Uterus (tissue), 4 donors: ENCODE measurements around the gene CBX2. TPM values are rescaled to one million over a fixed set of nuclear protein-coding genes. Genes with fewer than 3 reads are reported as not detected.

Experiments
- DNase-seq, 2 donors: peaks; one replicate each; pipeline ENCODE4 v3.0.0-alpha.2; 2019 to 2020
- H3K27ac ChIP-seq, 2 donors: fragments of 200-600 bp; sonication (generic); 1 replicate in 1 of 2; 2 replicates in 1 of 2; pipeline ENCODE4 v1.5.1; 2016 to 2018
- H3K27me3 ChIP-seq, 2 donors: fragments of 200-600 bp; sonication (generic); one replicate each; pipeline ENCODE4 v1.5.1; 2018 to 2019; ENCODE audit warnings: control low read depth in 1 of 2
- H3K36me3 ChIP-seq, 2 donors: fragments of 200-600 bp; sonication (generic); one replicate each; pipeline ENCODE4 v1.5.1; 2019; ENCODE audit warnings: control low read depth in 1 of 2
- H3K4me1 ChIP-seq, 2 donors: fragments of 200-600 bp; sonication (generic); one replicate each; pipeline ENCODE4 v1.5.1; 2018 to 2019; ENCODE audit warnings: control low read depth in 1 of 2
- H3K4me3 ChIP-seq, 2 donors: fragments of 200-600 bp; sonication (generic); 1 replicate in 1 of 2; 2 replicates in 1 of 2; pipeline ENCODE4 v1.5.1; 2018 to 2019; ENCODE audit warnings: mild to moderate bottlenecking in 1 of 2
- H3K9me3 ChIP-seq, 2 donors: fragments of 200-600 bp; sonication (generic); one replicate each; pipeline ENCODE4 v1.5.1; 2019; ENCODE audit warnings: control low read depth in 1 of 2
- POLR2A ChIP-seq, 2 donors: fragments of 450-650 bp; IDR thresholded peaks; one replicate each; pipeline ENCODE4 v1.6.1; 2016; ENCODE audit warnings: antibody characterized with exemption in 2 of 2, mild to moderate bottlenecking in 1 of 2, moderate library complexity in 1 of 2
- intact Hi-C: fragments of 100-400 bp; cut with DNase I; formaldehyde crosslinking; loops from one replicate; pipeline ENCODE4 v1.15.1; 2023; ENCODE audit warnings: low total_unique reads
- total RNA-seq, 4 donors: library from RNA; depleted of rRNA in 3 of 4; stranded (reverse); fragments of >200 nt in 3 of 4; gene quantifications; one replicate each; pipeline versions ENCODE4 v1.1.0 to v1.2.4, GENCODE V29; 2014 to 2023
- TF ChIP-seq, protein P1 (sequence below), 4 experiments: fragments of 200-600 bp in 2 of 4; fragments of 450-650 bp in 2 of 4; sonication (generic) in 2 of 4; IDR thresholded peaks; one replicate each; pipeline ENCODE4 v1.5.1; 2016 to 2019; ENCODE audit warnings: antibody characterized with exemption in 4 of 4, mild to moderate bottlenecking in 2 of 4, moderate library complexity in 1 of 4
- donor health status: DM: yes; HTN: yes; CAD: no.

Gene CBX2
- total RNA-seq, 4 donors from 2014 or later = 1.0 to 14.9 (median 4.6) TPM; not detected in 1

GRCh38 chr17:79745641-79746105 is 32.3 kb upstream of the CBX2 start:
- Histone ChIP-seq H3K4me3 (no peak overlapping the region), H3K27ac (no peak overlapping the region), H3K9me3 (no peaks in the 10 kb centered on the region), H3K27me3 (peaks cover 26 to 56% of the 10 kb centered on the region in 2 donors), H3K36me3 (no peaks in the 10 kb centered on the region), H3K4me1 (peaks cover 0 to 22% of the 10 kb centered on the region in 2 donors)
- DNase-seq = no peak
- intact Hi-C loops = no loop called here
- TF ChIP-seq, protein P1, sequence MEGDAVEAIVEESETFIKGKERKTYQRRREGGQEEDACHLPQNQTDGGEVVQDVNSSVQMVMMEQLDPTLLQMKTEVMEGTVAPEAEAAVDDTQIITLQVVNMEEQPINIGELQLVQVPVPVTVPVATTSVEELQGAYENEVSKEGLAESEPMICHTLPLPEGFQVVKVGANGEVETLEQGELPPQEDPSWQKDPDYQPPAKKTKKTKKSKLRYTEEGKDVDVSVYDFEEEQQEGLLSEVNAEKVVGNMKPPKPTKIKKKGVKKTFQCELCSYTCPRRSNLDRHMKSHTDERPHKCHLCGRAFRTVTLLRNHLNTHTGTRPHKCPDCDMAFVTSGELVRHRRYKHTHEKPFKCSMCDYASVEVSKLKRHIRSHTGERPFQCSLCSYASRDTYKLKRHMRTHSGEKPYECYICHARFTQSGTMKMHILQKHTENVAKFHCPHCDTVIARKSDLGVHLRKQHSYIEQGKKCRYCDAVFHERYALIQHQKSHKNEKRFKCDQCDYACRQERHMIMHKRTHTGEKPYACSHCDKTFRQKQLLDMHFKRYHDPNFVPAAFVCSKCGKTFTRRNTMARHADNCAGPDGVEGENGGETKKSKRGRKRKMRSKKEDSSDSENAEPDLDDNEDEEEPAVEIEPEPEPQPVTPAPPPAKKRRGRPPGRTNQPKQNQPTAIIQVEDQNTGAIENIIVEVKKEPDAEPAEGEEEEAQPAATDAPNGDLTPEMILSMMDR (IDR thresholded peaks at IDR 0.05) = no peak
- no peak for TF ChIP-seq POLR2A (IDR thresholded peaks at IDR 0.05)

DNA sequence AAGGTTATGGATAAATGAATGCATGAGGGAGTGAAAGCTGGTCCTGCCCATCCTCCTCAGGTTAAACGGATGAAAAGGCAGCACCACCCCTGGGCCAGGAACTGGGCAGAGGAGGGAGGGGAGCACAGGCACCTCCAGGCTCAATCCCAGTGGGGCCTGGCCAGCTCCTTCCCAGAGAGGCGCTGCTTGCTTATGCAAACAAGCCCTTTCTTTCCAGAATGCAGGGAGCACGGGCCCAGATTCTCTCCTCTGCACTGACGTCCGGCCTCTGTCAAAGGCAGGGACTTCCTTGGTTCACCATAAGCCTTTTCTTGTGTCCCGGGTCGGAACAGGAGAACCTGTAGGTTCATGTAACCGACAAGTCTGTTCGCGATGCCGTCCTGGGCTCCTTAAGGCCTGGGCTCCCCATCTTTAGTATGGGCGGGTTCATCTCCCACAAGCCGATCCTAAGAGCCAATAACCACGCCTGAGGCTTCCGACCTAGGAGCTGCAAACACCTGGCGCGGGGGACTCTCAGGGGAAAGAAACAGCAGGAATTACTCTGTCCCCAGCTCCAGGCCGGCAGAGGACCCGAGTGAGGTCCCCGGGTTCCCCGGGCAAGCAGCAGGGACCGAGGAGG is 30.9 kb upstream of the CBX2 start:
- H3K27me3 ChIP-seq = peaks cover 26 to 54% of the 10 kb centered on the region in 2 donors
- no peak for DNase-seq
- H3K36me3 ChIP-seq = no peaks in the 10 kb centered on the region
- intact Hi-C loops = no loop called here
- no peak overlapping the region for H3K4me3 ChIP-seq
- H3K4me1 ChIP-seq = peaks cover 0 to 17% of the 10 kb centered on the region in 2 donors
- no peak overlapping the region for H3K27ac ChIP-seq
- TF ChIP-seq POLR2A (IDR thresholded peaks at IDR 0.05) = no peak
- H3K9me3 ChIP-seq = no peaks in the 10 kb centered on the region

DNA sequence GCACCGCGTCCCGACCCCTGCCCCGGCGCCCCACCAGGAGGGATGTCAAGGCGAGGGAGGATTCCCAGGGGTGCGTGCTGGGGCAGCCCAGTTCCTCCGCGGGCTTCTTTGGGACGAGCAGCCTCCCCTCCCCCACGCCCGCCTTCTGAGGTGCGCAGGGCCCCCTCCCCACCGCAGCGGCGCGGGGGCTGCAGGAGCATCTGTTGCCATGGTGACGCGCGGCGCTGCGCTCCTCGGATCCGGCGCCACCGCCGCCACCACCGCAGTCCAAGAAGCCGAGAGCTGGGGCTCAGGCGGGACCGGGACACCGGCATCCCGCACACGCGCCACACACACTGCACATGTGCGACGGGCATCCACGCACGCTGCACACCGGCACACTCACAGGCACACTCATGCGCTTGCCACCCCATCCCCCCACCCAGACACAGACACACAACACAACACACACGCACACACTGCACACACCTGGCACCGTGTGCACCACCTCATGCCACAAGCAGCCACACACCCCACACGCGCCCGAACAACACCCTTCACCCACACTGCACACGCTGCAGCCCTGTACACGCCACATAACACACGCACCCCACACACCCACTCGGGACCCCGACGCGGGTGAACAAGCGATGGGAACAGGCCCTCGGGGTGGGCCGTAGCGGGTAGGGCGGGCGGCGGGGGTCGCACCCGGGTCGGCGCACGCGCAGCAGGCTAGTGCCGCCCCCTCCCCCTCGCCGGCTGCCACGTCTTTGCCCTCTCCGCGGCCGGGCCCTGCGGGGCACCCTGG is 30.2 kb upstream of the CBX2 start:
- no peak overlapping the region for H3K27ac ChIP-seq
- intact Hi-C loops = no loop called here

GRCh38 chr17:79748295-79749099 is 29.5 kb upstream of the CBX2 start:
- no peak overlapping the region for H3K27ac ChIP-seq
- intact Hi-C loops = no loop called here
- no peak overlapping the region for H3K4me3 ChIP-seq
- H3K27me3 ChIP-seq = peaks cover 26 to 54% of the 10 kb centered on the region in 2 donors
- TF ChIP-seq, protein P1 (IDR thresholded peaks at IDR 0.05) = no peak
- TF ChIP-seq POLR2A (IDR thresholded peaks at IDR 0.05) = no peak
- DNase-seq = no peak
- H3K36me3 ChIP-seq = no peaks in the 10 kb centered on the region
- peaks cover 0 to 13% of the 10 kb centered on the region in 2 donors for H3K4me1 ChIP-seq
- H3K9me3 ChIP-seq = no peaks in the 10 kb centered on the region

More for the DNA sequence above, 30.2 kb upstream of the CBX2 start:
- TF ChIP-seq POLR2A (IDR thresholded peaks at IDR 0.05) = no peak
- TF ChIP-seq, protein P1 (IDR thresholded peaks at IDR 0.05) = no peak
- Histone ChIP-seq H3K4me3 (no peak overlapping the region), H3K36me3 (no peaks in the 10 kb centered on the region), H3K9me3 (no peaks in the 10 kb centered on the region), H3K27me3 (peaks cover 26 to 54% of the 10 kb centered on the region in 2 donors), H3K4me1 (peaks cover 0 to 13% of the 10 kb centered on the region in 2 donors)
- DNase-seq = no peak

DNA sequence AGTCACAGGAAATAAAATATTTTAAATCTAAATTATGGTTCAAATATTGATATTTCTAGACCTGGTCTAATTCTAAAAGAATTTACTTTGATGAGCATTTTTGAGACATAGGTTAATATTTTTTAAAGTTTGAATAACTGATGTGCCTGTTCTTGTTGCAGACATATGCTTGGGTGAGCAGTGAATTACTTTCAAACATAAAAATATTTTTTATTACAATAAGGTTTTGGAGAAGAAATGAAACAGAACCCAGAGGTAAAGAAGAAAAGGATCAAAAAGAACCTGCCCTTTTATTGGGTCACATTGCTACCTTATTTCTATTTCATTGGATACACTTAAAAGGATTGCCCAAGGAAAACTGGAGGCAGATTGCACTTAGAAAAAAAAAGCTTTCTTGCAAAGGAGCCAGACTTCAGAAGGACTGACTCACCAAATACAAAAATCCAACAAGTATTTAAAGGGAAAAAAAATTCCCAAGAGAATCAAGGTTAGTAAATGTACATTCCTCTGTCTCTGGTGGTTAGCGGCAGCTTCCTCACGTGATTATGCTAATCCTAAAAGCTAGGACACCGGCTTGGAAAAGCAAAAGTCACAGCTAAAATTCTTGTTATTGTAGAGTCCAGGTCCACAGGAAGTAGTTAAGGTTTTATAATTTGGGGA is 28.7 kb upstream of the CBX2 start:
- H3K27me3 ChIP-seq = peaks cover 26 to 54% of the 10 kb centered on the region in 2 donors
- no peak overlapping the region for H3K4me3 ChIP-seq
- H3K36me3 ChIP-seq = no peaks in the 10 kb centered on the region
- TF ChIP-seq, protein P1 (IDR thresholded peaks at IDR 0.05) = no peak
- no peak for TF ChIP-seq POLR2A (IDR thresholded peaks at IDR 0.05)
- peaks cover 0 to 13% of the 10 kb centered on the region in 2 donors for H3K4me1 ChIP-seq
- H3K9me3 ChIP-seq = no peaks in the 10 kb centered on the region
- H3K27ac ChIP-seq = no peak overlapping the region
- no peak for DNase-seq
- intact Hi-C loops = no loop called here
